Stimulated activated CD8-positive, alpha-beta memory T cell treated with anti-CD3 and anti-CD28 coated beads, Interleukin-7, amount 100 ng/mL, for 48 hours (primary cell): ENCODE results near the gene NDUFA5.
"Not testable (repeated sequence)": the region's sequence is repeated elsewhere in the genome, so short reads cannot be mapped to it uniquely, and the experiment has no call there.

Experiments used
- DNase-seq, 2 donors: peaks; one replicate each; pipeline ENCODE4 v3.0.0-alpha.2; 2020; ENCODE audit warnings: low read depth in 1 of 2; ENCODE audit errors: extremely low read depth in 1 of 2

The NDUFA5 gene

GRCh38 chr7:123558289-123558874, 764 bp upstream of the NDUFA5 start:
- DNase-seq: no peak

GRCh38 chr7:123557016-123557397, 611 bp downstream of the NDUFA5 start:
- no peak for DNase-seq

GRCh38 chr7:123555484-123555883, 2.1 kb downstream of the NDUFA5 start:
- no peak for DNase-seq

DNA sequence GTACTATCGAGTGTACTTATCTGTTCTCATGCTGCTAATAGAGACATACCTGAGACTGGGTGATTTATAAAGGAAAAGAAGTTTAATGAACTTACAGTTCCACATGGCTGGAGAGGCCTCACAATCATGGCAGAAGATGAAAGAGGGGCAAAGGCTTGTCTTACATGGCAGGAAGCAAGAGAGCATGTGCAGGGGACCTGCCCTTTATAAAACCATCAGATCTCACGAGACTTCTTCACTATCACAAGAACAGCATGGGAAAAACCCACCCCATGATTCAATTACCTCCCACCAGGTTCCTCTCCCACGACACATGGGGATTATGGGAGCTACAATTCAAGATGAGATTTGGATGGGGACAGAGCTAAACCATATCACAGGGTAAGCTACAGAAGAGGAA, 4.5 kb downstream of the NDUFA5 start:
- no peak for DNase-seq

DNA sequence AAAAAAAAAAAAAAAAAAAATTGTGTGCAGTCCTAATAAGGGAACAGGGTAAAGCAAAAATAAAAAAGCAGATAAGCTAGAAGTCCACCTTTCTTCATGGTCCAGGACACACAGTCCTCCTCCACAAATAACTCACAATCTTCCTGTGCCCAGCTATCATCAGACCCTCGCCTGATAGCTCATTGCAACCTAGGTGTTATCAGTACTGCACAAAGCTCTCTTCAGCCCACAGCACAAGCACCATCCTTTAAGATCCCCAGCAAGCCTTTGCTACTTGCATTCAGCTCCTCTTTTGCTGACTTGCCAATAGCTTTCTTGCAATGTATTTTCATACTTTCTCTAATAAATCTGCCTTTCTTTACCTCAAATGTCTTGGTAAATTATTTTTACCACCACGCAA, 5.0 kb downstream of the NDUFA5 start:
- no peak for DNase-seq

DNA sequence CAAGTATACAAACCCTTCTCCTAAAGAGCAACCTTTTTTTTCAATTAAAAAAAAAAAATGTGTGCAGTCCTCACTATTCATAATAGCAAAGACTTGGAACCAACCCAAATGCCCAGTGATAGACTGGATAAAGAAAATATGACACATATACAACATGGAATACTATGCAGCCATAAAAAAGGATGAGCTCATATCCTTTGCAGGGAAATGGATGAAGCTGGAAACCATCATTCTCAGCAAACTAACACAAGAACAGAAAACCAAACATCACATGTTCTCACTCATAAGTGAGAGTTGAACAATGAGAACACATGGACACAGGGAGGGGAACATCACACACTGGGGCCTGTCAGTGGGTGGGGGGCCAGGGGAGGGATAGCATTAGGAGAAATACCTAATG, 5.5 kb downstream of the NDUFA5 start:
- DNase-seq: not testable (repeated sequence)

- DNase-seq: no peak
Observed at GRCh38 chr7:123548406-123548805, 9.2 kb downstream of the NDUFA5 start.

- DNase-seq: no peak
Observed at GRCh38 chr7:123539871-123540270, 17.7 kb downstream of the NDUFA5 start.

DNA sequence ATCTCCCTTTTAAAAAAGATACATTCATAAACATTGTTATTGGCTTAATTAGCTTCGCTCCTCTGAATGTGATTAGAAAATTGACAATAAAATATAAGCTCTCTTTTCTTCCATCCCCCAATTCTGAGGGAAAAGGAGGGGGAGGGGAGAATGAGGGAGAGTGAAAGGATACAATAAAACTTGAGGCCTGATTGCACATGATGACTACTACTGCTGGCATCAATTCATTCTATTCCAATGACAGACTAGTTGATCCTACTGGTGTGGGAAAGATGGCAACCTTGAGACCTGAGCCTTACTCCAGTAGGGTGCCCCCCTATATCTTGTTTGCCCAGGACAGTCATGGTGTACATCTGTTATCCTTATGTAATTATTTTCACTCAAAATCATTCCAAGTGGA, 18.7 kb downstream of the NDUFA5 start:
- DNase-seq: no peak

GRCh38 chr7:123538189-123538714, 19.4 kb downstream of the NDUFA5 start:
- no peak for DNase-seq

DNA sequence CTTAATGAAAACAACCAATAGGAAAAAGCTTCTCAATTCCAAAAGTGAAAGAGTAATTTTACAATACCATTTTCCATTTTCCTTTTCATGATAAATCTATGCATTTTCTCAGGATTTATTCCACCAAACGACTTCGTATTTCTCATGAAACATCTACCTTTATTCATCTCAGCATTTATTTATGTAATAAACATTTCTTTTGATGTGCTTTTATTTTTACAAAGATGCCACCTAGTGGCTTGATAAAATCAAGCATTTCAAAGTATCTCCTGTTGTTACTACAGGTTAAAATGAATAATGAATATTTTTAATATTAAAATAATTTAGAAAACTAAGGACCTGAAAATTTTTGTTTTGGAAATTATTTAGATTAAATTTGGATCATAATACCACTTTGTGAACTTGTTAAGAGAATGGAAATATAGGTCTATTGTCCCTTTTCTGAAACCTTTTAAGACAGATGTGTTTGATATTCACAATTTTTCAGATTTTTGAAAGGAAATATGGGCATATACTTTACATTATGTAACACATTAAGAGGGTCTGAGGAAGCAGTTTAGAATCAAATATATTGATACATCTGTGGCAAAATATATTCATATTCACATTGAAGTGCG, 20.5 kb downstream of the NDUFA5 start:
- no peak for DNase-seq

GRCh38 chr7:123535517-123535916, 22.1 kb downstream of the NDUFA5 start:
- DNase-seq: no peak

- DNase-seq: peak; percentile 83 to 93
Observed at GRCh38 chr7:123534383-123535260, 23.0 kb downstream of the NDUFA5 start, which contains the start of gene IQUB. TSS of gene IQUB (minus strand) at chr7:123534595. CDS start at chr7:123512340, 22,255 bp downstream.

DNA sequence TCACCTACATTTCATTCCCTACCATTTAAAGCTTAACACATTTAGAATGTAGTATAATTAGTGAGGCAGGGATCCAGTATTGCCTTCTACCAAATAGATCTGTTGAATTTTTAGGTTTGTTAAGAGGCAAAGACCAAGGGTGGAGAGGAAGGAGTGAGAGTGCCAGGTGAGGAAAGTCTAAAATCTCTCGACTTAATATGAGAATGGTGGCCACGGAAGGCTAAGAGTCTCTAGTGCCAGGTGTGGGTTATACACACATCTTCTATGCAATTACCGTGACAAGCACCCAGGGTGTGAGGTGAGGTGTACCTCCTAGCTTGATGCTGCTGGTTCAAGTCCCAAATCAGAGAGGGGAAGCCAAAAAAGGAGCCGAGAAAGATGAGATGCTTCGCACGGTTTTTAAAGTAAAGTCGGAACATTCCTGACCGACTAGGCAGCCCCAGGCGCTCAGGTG, 23.7 kb downstream of the NDUFA5 start:
- no peak for DNase-seq

- DNase-seq: no peak
Observed at GRCh38 chr7:123533553-123533917, 24.1 kb downstream of the NDUFA5 start.

GRCh38 chr7:123532788-123533552, 24.6 kb downstream of the NDUFA5 start:
- peak in 1 of 2 donors; percentile 11 for DNase-seq

- DNase-seq: not testable (repeated sequence)
Observed at GRCh38 chr7:123532343-123532742, 25.3 kb downstream of the NDUFA5 start.

DNA sequence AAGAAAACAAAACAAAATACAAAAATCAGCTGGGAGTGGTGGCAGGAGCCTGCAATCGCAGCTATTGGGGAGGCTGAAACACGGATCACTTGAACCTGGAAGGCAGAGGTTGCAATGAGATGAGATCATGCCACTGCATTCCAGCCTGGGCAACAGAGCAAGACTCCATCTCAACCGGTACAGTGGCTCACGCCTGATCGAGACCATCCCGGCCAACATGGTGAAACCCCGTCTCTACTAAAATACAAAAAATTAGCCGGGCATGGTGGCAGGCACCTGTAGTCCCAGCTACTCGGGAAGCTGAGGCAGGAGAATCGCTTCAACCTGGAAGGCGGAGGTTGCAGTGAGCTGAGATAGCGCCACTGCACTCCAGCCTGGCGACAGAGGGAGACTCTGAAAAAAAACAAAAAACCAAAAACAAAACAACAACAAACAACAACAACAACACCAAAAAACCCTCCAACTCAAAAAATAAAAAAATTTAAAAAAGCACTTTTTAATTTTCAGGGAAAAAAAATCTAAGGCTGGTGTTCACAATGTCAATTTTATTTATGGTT, 27.5 kb downstream of the NDUFA5 start:
- DNase-seq: not testable (repeated sequence)

GRCh38 chr7:123528265-123528664, 29.4 kb downstream of the NDUFA5 start:
- no peak for DNase-seq

DNA sequence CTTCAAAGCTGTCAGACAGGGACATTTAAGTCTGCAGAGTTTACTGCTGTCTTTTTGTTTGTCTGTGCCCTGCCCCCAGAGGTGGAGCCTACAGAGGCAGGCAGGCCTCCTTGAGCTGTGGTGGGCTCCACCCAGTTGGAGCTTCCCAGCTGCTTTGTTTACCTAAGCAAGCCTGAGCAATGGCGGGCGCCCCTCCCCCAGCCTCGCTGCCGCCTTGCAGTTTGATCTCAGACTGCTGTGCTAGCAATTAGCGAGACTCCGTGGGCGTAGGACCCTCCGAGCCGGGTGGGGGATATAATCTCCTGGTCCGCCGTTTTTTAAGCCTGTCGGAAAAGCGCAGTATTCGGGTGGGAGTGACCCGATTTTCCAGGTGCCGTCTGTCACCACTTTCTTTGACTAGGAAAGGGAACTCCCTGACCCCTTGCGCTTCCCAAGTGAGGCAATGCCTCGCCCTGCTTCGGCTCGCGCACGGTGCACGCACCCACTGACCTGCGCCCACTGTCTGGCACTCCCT, 29.8 kb downstream of the NDUFA5 start:
- not testable (repeated sequence) for DNase-seq
